Astrocyte (in vitro differentiated cells and primary cell): ENCODE measurements around the gene SLC35G6. TPM values are rescaled to one million over a fixed set of nuclear protein-coding genes. Genes with fewer than 3 reads are reported as not detected.

Experiments
- DNase-seq: peaks from one replicate; pipeline ENCODE4 v3.0.0-alpha.2; 2010; ENCODE audit warnings: low read depth
- FAIRE-seq: peaks from 2 replicates; lab custom pipeline; 2011; peaks lifted over from hg19 to GRCh38; lab: Jason Lieb, UNC
- H2AFZ ChIP-seq: 2 replicates; pipeline ENCODE4 v1.6.0; 2012; ENCODE audit warnings: low read depth, low read length, inconsistent platforms
- H3K27ac ChIP-seq: 2 replicates; pipeline ENCODE4 v1.5.1; 2011; ENCODE audit warnings: low read depth, low read length, inconsistent platforms
- H3K27me3 ChIP-seq: 2 replicates; pipeline ENCODE4 v1.6.0; 2011; ENCODE audit warnings: low read length, inconsistent platforms; ENCODE audit not compliant: insufficient read depth
- H3K36me3 ChIP-seq: 2 replicates; pipeline ENCODE4 v1.5.1; 2011; ENCODE audit warnings: low read length, inconsistent platforms; ENCODE audit not compliant: insufficient read depth
- H3K4me1 ChIP-seq: 2 replicates; pipeline ENCODE4 v1.5.1; 2011; ENCODE audit warnings: low read length, inconsistent platforms; ENCODE audit not compliant: insufficient read depth
- H3K4me2 ChIP-seq: 2 replicates; pipeline ENCODE4 v1.6.0; 2012; ENCODE audit warnings: low read length, inconsistent platforms
- H3K4me3 ChIP-seq: 2 replicates; pipeline ENCODE4 v1.5.1; 2011; ENCODE audit warnings: low read depth, mild to moderate bottlenecking, low read length, inconsistent platforms; ENCODE audit not compliant: insufficient read depth
- H3K79me2 ChIP-seq: 2 replicates; pipeline ENCODE4 v1.6.0; 2012; ENCODE audit warnings: mild to moderate bottlenecking, low read length, inconsistent platforms; ENCODE audit not compliant: insufficient read depth
- H3K9ac ChIP-seq: 2 replicates; pipeline ENCODE4 v1.6.0; 2012; ENCODE audit warnings: mild to moderate bottlenecking, low read length, inconsistent platforms
- H3K9me3 ChIP-seq: 2 replicates; pipeline ENCODE4 v1.5.1; 2012; ENCODE audit warnings: low read depth, mild to moderate bottlenecking, low read length, inconsistent platforms; ENCODE audit not compliant: insufficient read depth
- H4K20me1 ChIP-seq: 2 replicates; pipeline ENCODE4 v1.6.0; 2012; ENCODE audit warnings: low read length, inconsistent platforms; ENCODE audit not compliant: insufficient read depth
- H3K27ac Mint-ChIP-seq: one replicate; pipeline ENCODE4 v1.8.0; 2021; ENCODE audit warnings: mild to moderate bottlenecking, mixed read lengths; ENCODE audit not compliant: unreplicated experiment
- H3K27me3 Mint-ChIP-seq: one replicate; pipeline ENCODE4 v1.8.0; 2021; ENCODE audit warnings: low read depth, mixed read lengths; ENCODE audit not compliant: unreplicated experiment
- H3K36me3 Mint-ChIP-seq: one replicate; pipeline ENCODE4 v1.8.0; 2021; ENCODE audit warnings: low read depth, mixed read lengths; ENCODE audit not compliant: unreplicated experiment
- H3K4me1 Mint-ChIP-seq: one replicate; pipeline ENCODE4 v1.8.0; 2021; ENCODE audit warnings: low read depth, mixed read lengths; ENCODE audit not compliant: unreplicated experiment
- H3K4me3 Mint-ChIP-seq: one replicate; pipeline ENCODE4 v1.8.0; 2021; ENCODE audit warnings: mild to moderate bottlenecking, moderate library complexity, mixed read lengths; ENCODE audit not compliant: unreplicated experiment
- H3K9me3 Mint-ChIP-seq: one replicate; pipeline ENCODE4 v1.8.0; 2021; ENCODE audit warnings: mild to moderate bottlenecking, mixed read lengths; ENCODE audit not compliant: unreplicated experiment
- CTCF ChIP-seq: IDR thresholded peaks from 2 replicates; pipeline ENCODE4 v1.5.1; 2011; ENCODE audit warnings: low read depth, mild to moderate bottlenecking, inconsistent platforms, low read length, moderate library complexity; ENCODE audit not compliant: insufficient read depth
- EZH2 ChIP-seq: IDR thresholded peaks from 2 replicates; pipeline ENCODE4 v1.6.1; 2012; ENCODE audit warnings: mild to moderate bottlenecking, low read length, inconsistent platforms; ENCODE audit not compliant: insufficient read depth
- total RNA-seq: library from RNA; stranded (reverse); gene quantifications from 2 replicates; pipeline ENCODE4 v1.2.1, GENCODE V29; 2021

SLC35G6 gene
- total RNA-seq, 1 donor from 2014 or later, result not detected

GRCh38 chr17:7436556-7437368, 44.5 kb upstream of the SLC35G6 start:
- Histone ChIP-seq H3K36me3 (no peaks in the 10 kb centered on the region), H4K20me1 (peaks cover 13% of the 10 kb centered on the region), H3K4me3 (no peak overlapping the region), H3K27ac (no peak overlapping the region), H3K9ac (no peak overlapping the region), H3K9me3 (no peaks in the 10 kb centered on the region), H3K4me1 (peaks cover 27% of the 10 kb centered on the region), H3K79me2 (no peaks in the 10 kb centered on the region), H3K4me2 (peak overlapping the region; percentile 84), H2AFZ (peak overlapping the region; percentile 75), H3K27me3 (peaks cover 27% of the 10 kb centered on the region)
- H3K4me1 Mint-ChIP-seq, result peaks cover 13% of the 10 kb centered on the region
- no peak for FAIRE-seq
- peak overlapping the region; percentile 92 for H3K4me3 Mint-ChIP-seq
- H3K27ac Mint-ChIP-seq, result peak overlapping the region; percentile 58
- DNase-seq, result peak; percentile 55
- peaks cover 3% of the 10 kb centered on the region for H3K36me3 Mint-ChIP-seq
- H3K27me3 Mint-ChIP-seq, result no peaks in the 10 kb centered on the region
- TF ChIP-seq CTCF (peak; percentile 39), EZH2 (no peak)
- no peaks in the 10 kb centered on the region for H3K9me3 Mint-ChIP-seq

- H3K4me3 ChIP-seq, result no peak overlapping the region
- H3K27me3 ChIP-seq, result peaks cover 27% of the 10 kb centered on the region
- no peaks in the 10 kb centered on the region for H3K79me2 ChIP-seq
- FAIRE-seq (no peak), DNase-seq (no peak)
- H2AFZ ChIP-seq, result peak overlapping the region; percentile 68
- TF ChIP-seq EZH2 (no peak), CTCF (no peak)
- no peaks in the 10 kb centered on the region for H3K36me3 ChIP-seq
- peaks cover 13% of the 10 kb centered on the region for H4K20me1 ChIP-seq
- no peaks in the 10 kb centered on the region for H3K9me3 Mint-ChIP-seq
- H3K4me1 ChIP-seq, result peaks cover 27% of the 10 kb centered on the region
- H3K9me3 ChIP-seq, result no peaks in the 10 kb centered on the region
- H3K9ac ChIP-seq, result no peak overlapping the region
- H3K27ac Mint-ChIP-seq, result peak overlapping the region; percentile 88
- H3K4me3 Mint-ChIP-seq, result peak overlapping the region; percentile 94
- peaks cover 13% of the 10 kb centered on the region for H3K4me1 Mint-ChIP-seq
- H3K36me3 Mint-ChIP-seq, result peaks cover 6% of the 10 kb centered on the region
- H3K27ac ChIP-seq, result no peak overlapping the region
- peak overlapping the region; percentile 84 for H3K4me2 ChIP-seq
- H3K27me3 Mint-ChIP-seq, result no peaks in the 10 kb centered on the region
Measured at GRCh38 chr17:7437369-7437863, 43.8 kb upstream of the SLC35G6 start.
